Activated CD4-positive, CD25-positive, alpha-beta regulatory T cell treated with anti-CD3 and anti-CD28 coated beads, Interleukin-2, amount 50 U/mL, for 24 hours (primary cell): Measurements from ENCODE around the gene CYP27B1.
"Not testable (repeated sequence)": the region's sequence is repeated elsewhere in the genome, so short reads cannot be mapped to it uniquely, and the experiment has no call there.

Experiments used
- ATAC-seq, 2 donors: fragments of 150-1000 bp; cut with Tn5 transposase; one replicate each; pipeline ENCODE4 v1.10.0; 2021; ENCODE audit warnings: mild to moderate bottlenecking in 1 of 2, moderate library complexity in 1 of 2

Gene CYP27B1

GRCh38 chr12:57720606-57721595 lies 46.0 kb downstream of the CYP27B1 start:
- ATAC-seq, result no peak

GRCh38 chr12:57719777-57720605 lies 46.9 kb downstream of the CYP27B1 start:
- ATAC-seq, result no peak

DNA sequence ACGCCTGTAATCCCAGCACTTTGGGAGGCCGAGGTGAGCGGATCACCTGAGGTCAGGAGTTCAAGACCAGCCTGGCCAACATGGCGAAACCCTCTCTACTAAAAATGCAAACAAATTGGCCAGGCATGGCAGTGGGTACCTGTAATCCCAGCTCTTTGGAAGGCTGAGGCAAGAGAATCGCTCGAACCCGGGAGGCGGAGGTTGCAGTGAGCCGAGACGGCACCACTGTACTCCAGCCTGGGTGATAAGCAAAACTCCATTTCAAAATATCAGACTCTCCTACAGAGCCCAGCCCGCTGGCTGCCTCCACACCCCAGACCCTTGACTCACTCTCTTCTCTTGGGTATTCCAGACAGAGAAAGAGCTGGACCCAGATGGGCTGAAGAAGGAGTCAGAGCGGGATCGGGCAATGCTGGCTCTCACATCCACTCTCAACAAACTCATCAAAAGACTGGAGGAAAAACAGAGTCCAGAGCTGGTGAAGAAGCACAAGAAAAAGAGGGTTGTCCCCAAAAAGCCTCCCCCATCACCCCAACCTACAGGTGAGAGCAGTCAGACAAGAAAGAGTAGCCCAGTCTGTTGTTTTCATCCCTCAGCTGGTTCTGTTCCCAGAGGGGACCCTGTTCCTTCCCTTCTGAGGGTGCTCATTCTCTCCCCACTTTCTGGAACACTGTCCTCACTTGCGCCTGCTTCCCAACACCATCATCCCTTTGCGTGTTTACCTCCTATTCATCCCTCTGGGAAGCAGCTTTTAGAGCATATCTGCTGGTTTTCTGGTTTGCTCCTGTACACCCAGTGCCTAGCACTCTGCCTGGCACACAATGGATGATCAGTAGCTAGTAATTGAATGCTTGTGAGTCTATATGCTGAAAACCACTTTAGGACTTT lies 48.0 kb downstream of the CYP27B1 start:
- no peak for ATAC-seq

DNA sequence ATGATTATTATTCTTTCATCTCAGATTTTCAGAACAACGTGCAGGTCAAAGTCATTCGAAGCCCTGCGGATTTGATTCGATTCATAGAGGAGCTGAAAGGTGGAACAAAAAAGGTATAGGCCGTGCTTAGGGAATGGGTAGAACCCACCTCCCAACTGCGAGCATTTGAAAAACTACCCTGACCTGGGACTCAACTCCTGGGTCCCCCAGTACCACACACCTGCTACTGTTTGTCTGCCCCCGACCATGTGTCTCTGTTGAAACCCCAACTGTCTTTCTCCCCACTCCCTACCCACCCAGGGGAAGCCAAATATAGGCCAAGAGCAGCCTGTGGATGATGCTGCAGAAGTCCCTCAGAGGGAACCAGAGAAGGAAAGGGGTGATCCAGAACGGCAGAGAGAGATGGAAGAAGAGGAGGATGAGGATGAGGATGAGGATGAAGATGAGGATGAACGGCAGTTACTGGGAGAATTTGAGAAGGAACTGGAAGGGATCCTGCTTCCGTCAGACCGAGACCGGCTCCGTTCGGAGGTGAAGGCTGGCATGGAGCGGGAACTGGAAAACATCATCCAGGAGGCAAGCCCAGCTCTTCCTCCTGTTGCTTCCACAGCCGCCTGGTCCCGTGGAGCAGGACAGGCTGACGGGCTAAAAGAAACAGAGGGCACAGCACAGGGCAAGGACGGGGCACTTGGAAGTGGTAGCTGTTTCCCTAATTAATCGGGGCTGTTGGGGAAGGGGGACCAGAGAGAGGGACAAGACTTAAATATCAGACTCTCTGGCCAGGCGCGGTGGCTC lies 48.8 kb downstream of the CYP27B1 start:
- ATAC-seq, result no peak

DNA sequence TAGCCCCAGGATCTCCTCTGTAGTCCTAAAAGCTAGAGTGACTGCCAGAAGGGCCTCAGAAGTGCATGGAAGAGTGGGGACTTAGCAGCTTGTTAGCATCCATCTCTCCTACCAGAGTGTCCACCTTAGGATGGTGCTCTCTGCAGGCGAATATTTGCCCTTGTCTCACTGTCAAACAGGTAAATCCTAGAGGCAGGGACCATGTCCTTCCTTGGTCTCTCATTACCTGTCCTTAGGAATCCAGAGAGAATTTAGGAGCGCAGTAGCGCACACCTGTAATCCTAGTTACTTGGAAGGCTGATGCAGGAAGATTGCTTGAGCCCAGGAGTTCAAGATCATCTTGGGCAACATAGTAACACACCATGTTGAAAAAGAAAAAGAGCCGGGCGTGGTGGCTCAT lies 49.7 kb downstream of the CYP27B1 start:
- ATAC-seq, result no peak

DNA sequence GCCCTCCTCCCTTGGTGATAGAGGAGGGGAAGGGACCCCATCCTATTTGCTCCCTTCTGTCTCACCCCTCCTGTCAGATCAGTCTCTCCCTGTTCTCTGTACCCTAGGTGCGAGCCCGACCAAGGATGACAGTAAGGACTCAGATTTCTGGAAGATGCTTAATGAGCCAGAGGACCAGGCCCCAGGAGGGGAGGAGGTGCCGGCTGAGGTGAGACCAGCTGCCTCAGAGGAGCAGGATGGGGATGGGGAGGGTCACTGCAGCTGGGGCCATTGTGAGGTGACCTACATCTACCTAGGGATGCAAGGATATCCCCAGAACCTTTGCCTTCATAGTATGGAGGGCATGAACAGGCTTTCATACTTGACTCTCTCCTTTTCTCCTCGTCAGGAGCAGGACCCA lies 50.6 kb downstream of the CYP27B1 start:
- no peak for ATAC-seq

GRCh38 chr12:57715786-57716185 lies 51.1 kb downstream of the CYP27B1 start:
- no peak for ATAC-seq

- ATAC-seq, result not testable (repeated sequence)
Measured at GRCh38 chr12:57715036-57715748, 51.7 kb downstream of the CYP27B1 start.

- no peak for ATAC-seq
Measured at GRCh38 chr12:57713209-57713608, 53.7 kb downstream of the CYP27B1 start.

GRCh38 chr12:57712701-57713100 lies 54.2 kb downstream of the CYP27B1 start:
- no peak for ATAC-seq
